GM12875 (cell line): ENCODE results near the gene WNK2.

ENCODE experiments used
- H3K4me3 ChIP-seq: one replicate; pipeline ENCODE4 v1.5.1; 2011; ENCODE audit warnings: low read depth, low read length, control low read depth
- TF ChIP-seq, protein P1 (sequence below): IDR thresholded peaks from 2 replicates; pipeline ENCODE4 v1.5.1; 2011; ENCODE audit warnings: low read depth, mild to moderate bottlenecking, control low read depth, inconsistent platforms, low read length, moderate library complexity, borderline replicate concordance; ENCODE audit not compliant: insufficient read depth

Gene WNK2

DNA sequence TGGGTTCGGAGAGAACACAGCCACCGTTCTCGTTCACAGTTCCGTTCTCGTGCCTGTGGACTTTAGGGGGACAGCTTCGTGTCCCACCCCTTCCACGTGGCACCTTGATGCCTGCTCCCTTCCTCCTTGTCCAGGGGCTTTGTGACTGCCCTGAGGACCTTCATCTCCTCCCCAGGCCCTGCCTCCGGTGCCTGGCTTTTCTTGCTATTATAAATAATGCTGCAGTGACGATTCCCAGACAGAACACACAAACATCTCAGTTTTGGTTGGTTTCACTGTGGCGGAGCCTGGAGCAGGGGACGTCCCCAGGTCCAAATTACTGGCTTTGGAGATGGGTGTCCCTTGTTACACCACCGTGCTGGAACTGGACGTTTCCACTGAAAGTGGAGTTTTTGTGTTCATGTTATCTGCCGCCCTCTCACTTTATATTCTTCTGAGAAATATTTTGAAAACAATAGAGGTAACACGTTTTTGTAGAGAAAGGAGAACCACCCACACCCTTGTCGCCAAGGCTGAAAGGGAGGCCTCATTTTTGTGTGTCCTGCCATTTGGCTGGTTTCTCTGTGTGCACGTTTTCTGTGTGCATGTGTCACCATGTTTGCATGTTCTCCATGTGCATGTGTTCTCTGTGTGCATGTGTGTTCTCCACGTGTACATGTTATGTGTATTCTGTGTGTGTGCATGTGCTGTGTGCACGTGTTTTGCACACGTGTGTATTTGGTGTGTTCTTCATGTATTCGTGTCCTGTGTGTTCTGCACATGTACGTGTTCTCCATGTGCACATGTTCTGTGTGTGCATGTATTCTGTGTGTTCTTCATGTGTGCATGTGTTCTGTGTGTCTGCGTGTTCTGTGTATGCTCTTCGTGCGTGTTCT lies 24.2 kb downstream of the WNK2 start:
- TF ChIP-seq, protein P1, sequence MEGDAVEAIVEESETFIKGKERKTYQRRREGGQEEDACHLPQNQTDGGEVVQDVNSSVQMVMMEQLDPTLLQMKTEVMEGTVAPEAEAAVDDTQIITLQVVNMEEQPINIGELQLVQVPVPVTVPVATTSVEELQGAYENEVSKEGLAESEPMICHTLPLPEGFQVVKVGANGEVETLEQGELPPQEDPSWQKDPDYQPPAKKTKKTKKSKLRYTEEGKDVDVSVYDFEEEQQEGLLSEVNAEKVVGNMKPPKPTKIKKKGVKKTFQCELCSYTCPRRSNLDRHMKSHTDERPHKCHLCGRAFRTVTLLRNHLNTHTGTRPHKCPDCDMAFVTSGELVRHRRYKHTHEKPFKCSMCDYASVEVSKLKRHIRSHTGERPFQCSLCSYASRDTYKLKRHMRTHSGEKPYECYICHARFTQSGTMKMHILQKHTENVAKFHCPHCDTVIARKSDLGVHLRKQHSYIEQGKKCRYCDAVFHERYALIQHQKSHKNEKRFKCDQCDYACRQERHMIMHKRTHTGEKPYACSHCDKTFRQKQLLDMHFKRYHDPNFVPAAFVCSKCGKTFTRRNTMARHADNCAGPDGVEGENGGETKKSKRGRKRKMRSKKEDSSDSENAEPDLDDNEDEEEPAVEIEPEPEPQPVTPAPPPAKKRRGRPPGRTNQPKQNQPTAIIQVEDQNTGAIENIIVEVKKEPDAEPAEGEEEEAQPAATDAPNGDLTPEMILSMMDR, result no peak
- no peak overlapping the region for H3K4me3 ChIP-seq

DNA sequence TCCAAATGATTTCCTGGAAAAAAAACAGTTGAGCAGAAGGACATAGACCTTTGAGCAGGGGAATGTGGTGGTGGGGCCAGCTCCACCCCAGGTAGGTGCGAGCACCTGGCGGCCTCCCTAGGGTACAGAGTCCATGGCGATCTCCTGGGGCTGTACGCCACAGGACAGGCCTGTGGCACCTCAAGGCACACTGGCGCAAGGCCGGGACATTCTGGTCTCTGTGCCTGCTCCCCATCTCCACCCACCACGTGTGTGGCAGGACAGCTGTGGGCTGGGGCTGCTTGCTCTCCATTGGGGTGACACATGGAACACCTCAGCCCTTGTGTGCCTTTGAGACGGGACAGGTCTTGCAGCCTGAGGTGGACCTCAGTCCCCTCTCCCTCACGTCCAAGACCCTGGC lies 25.2 kb downstream of the WNK2 start:
- H3K4me3 ChIP-seq, result no peak overlapping the region
- TF ChIP-seq, protein P1, result no peak

DNA sequence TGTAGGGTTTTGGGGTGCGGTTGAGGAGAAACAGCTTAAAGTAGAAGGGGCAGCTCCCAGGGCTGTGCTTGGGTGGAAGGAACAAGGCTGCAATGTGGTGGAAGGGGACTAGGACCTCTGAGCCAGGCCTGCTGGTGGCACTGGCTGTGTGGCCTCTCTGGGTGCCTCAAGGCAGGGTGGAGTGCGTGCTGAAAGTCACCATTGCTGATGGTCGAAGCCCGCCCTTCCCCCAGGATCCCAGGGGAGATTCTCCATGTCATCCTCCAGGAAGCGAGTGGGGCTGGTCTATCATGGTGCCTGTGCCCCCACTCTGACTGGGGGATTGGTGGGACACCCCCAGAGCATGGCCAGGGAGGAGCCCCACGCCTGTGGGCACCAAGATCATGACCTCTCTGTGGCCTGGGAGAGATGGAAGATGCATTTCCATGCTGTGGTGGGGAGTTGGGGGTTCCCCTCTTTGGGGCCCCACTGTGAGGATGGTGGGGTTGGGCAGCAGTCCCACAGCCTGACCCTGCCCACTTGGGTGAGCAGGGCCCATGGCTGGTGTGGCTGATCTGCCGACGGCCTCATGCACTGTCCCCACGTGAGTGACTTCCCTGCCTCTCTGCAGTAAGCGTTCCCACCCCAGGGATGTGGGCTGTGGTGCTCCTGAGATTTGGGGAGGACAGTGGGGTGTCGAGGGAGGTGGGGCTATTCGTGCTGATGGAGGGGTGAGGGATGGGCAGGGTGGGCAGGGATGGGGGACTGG lies 25.8 kb downstream of the WNK2 start:
- H3K4me3 ChIP-seq, result no peak overlapping the region
- TF ChIP-seq, protein P1, result no peak

DNA sequence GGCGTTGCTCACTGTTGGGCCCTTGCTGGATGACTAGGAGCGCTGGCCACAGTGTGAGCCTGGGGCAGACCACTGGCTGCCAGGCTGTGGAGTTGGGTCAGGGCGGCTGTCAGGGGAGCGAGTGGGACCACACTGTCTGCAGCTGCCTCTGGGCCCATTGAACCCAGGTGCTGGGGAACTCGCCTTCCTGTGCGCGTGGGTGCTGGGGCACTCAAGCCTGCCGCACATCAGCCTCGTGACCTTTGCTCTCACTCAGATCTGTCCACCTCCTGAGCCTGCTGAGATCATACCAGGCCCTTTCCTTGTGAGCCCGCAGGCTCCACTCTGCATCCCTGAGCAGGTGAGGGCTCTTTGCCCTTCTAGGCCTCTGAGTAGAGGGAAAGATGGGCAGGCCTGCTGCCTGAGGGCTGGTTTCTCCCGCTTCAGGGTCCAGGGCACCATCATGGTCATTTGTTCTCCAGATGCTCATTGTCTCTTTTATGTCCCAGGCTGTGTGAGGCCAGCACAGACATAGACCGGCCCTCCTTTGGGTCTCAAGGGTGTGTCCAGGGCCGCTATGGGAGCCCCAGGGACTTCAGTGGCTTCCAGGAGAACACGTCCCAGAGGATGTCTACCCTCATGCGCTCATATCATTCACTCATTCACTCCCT lies 26.5 kb downstream of the WNK2 start:
- TF ChIP-seq, protein P1, result no peak
- H3K4me3 ChIP-seq, result no peak overlapping the region

DNA sequence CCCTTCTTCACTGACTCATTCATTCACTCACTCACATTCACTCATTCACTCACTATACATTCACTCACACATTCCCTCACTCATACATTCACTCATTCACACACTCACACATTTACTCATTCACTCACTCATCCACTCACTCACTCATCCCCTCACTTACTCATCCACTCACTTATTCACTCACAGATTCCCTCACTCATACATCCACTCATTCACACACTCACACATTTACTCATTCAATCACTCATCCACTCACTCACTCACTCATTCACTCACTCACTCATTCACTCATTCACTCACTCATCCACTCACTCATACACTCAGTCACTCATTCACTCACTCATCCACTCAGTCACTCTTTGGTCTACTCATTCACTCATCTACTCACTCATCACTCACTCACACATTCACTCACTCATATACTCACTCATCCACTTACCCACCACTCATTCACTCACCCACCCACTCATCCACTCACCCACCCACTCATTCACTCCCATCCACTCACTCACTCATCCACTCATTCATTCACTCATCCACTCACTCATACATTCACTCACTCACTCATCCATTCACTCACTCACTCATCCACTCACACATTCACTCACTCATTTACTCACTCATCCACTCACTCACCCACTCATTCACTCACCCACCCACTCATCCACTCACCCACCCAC lies 27.2 kb downstream of the WNK2 start:
- H3K4me3 ChIP-seq, result no peak overlapping the region
- TF ChIP-seq, protein P1, result no peak

DNA sequence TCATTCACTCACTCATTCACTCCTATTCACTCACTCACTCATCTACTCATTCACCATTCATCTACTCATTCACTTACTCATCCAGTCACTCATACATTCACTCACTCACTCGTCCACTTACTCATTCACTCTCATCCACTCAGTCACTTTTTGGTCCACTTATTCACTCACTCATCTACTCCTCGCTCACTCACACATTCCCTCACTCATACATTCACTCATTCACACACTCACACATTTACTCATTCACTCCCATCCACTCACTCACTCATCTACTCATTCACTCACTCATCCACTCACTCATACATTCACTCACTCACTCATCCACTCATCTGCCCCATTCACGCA lies 27.7 kb downstream of the WNK2 start:
- no peak overlapping the region for H3K4me3 ChIP-seq
- TF ChIP-seq, protein P1, result no peak
